GM12878 (cell line): ENCODE data around the gene SPTBN1. TPM values are rescaled to one million over a fixed set of nuclear protein-coding genes. Genes with fewer than 3 reads are reported as not detected.

ENCODE experiments used
- ATAC-seq: fragments of 200-7000 bp; cut with Tn5 transposase; 3 replicates; pipeline ENCODE4 v1.9.1; 2020; ENCODE audit warnings: mild to moderate bottlenecking, moderate library complexity
- BruUV-seq: library from RNA; stranded (reverse); fragments of 400-500 nt; replicated peaks from 2 replicates; lab custom pipeline; 2021; lab: Mats Ljungman, UMichigan
- CTCF ChIA-PET: fragments of 300-600 bp; sonication (Branson Sonifier 250); formaldehyde crosslinking; extraction: SDS; loops from one replicate; lab custom pipeline; 2021; ENCODE audit warnings: inconsistent platforms; lab: Yijun Ruan, JAX
- POLR2A ChIA-PET: fragments of 350-600 bp; formaldehyde crosslinking; extraction: SDS; loops from one replicate; lab custom pipeline; 2021; ENCODE audit warnings: inconsistent platforms; lab: Charles Lee
- RAD21 ChIA-PET: fragments of 300-600 bp; sonication (Branson Sonifier 250); formaldehyde crosslinking; loops from one replicate; lab custom pipeline; 2023; ENCODE audit warnings: antibody characterized with exemption; ENCODE audit not compliant: unreplicated experiment; lab: Charles Lee
- SMC1A ChIA-PET: fragments of 300-600 bp; sonication (Branson Sonifier 250); formaldehyde crosslinking; loops from one replicate; lab custom pipeline; 2023; ENCODE audit not compliant: unreplicated experiment, uncharacterized antibody; lab: Charles Lee
- DNase-seq: peaks from one replicate; pipeline ENCODE4 v3.0.0-alpha.2; 2011; ENCODE audit warnings: low read depth, low spot score
- FAIRE-seq: peaks from 3 replicates; lab custom pipeline; 2011; peaks lifted over from hg19 to GRCh38; lab: Jason Lieb, UNC
- H2AFZ ChIP-seq: 2 replicates; pipeline ENCODE4 v1.6.0; 2011; ENCODE audit warnings: low read depth, low read length, control low read depth; ENCODE audit not compliant: control insufficient read depth
- H3K27ac ChIP-seq: 2 replicates; pipeline ENCODE4 v1.5.1; 2011; ENCODE audit warnings: control low read depth; ENCODE audit not compliant: control insufficient read depth, insufficient read depth
- H3K27me3 ChIP-seq, 2 experiments: replicated peaks in 1 of 2; 2 replicates each; pipeline versions ENCODE4 v1.6.0 to v1.6.1; 2011; ENCODE audit warnings: low read length in 1 of 2; ENCODE audit not compliant: control insufficient read depth in 2 of 2, insufficient read depth in 2 of 2
- H3K36me3 ChIP-seq, 2 experiments: 2 replicates each; pipeline ENCODE4 v1.5.1; 2011; ENCODE audit warnings: low read length in 1 of 2; ENCODE audit not compliant: control insufficient read depth in 2 of 2, insufficient read depth in 2 of 2
- H3K4me1 ChIP-seq: 2 replicates; pipeline ENCODE4 v1.6.1; 2011; ENCODE audit warnings: mild to moderate bottlenecking, low read length, moderate library complexity, mixed read lengths; ENCODE audit not compliant: control insufficient read depth, insufficient read depth
- H3K4me2 ChIP-seq: 2 replicates; pipeline ENCODE4 v1.6.0; 2011; ENCODE audit warnings: control low read depth; ENCODE audit not compliant: control insufficient read depth, insufficient read depth
- H3K4me3 ChIP-seq: fragments of 200-600 bp; sonication (generic); 2 replicates; pipeline ENCODE4 v1.5.1; 2016
- H3K79me2 ChIP-seq: 2 replicates; pipeline ENCODE4 v1.6.0; 2011; ENCODE audit warnings: low read length; ENCODE audit not compliant: control insufficient read depth, insufficient read depth
- H3K9ac ChIP-seq: 2 replicates; pipeline ENCODE4 v1.8.0; 2011; ENCODE audit warnings: low read length, control low read depth, mixed read lengths; ENCODE audit not compliant: control insufficient read depth, insufficient read depth
- H3K9me3 ChIP-seq: replicated peaks from 3 replicates; pipeline ENCODE4 v1.5.1; 2011; ENCODE audit warnings: mild to moderate bottlenecking, low read length; ENCODE audit not compliant: control insufficient read depth, insufficient read depth
- H4K20me1 ChIP-seq: 2 replicates; pipeline ENCODE4 v1.6.0; 2011; ENCODE audit not compliant: control insufficient read depth, insufficient read depth
- CREM ChIP-seq: IDR thresholded peaks from 2 replicates; pipeline ENCODE4 v1.6.1; 2014; ENCODE audit warnings: antibody characterized with exemption, low read depth
- MTA2 ChIP-seq: fragments of 450-650 bp; IDR thresholded peaks from 2 replicates; pipeline ENCODE4 v1.6.1; 2016; ENCODE audit warnings: low read depth, mild to moderate bottlenecking, moderate library complexity
- WGBS: methylation state at CpG from one replicate; pipeline ENCODE4 v1.1.6; 2016; ENCODE audit warnings: low lambda C conversion rate; ENCODE audit not compliant: insufficient replicate concordance, insufficient coverage; ENCODE audit errors: missing lambda C conversion rate; 5-methylcytosine and 5-hydroxymethylcytosine counted together
- in situ Hi-C: fragments of 300-500 bp; cut with MboI; formaldehyde crosslinking; loops from 9 replicates; pipeline ENCODE4 v1.14.3; 2018; ENCODE audit warnings: mixed read lengths
- intact Hi-C: fragments of 100-400 bp; cut with micrococcal nuclease; formaldehyde crosslinking; loops from one replicate; pipeline ENCODE4 v1.14.2; 2022; ENCODE audit not compliant: unreplicated experiment
- polyA plus RNA-seq, 11 experiments: library from polyadenylated mRNA; depleted of rRNA in 4 of 11; unstranded in 6 of 11; stranded (reverse) in 5 of 11; fragments of >200 nt; fragmentation: Nextera tagmentation in 4 of 11; fragmentation: Illumina TruSeq in 1 of 11; extraction: Ambion mirVana in 4 of 11; extraction: Trizol in 1 of 11; gene quantifications; 1 replicate in 1 of 11; 2 replicates in 10 of 11; pipeline versions ENCODE4 v1.2.1 to v1.2.3, GENCODE V29; 2011 to 2016; ENCODE audit warnings: inconsistent platforms in 2 of 11, missing spikeins in 2 of 11, low read depth in 1 of 11
- total RNA-seq, 4 experiments: library from RNA; depleted of rRNA in 3 of 4; stranded (reverse); fragments of >200 nt in 3 of 4; fragmentation: Illumina TruSeq in 1 of 4; extraction: Trizol in 1 of 4; gene quantifications; 2 replicates each; pipeline versions ENCODE4 v1.2.1 to v1.2.3, GENCODE V29; 2013 to 2021
- TF ChIP-seq, protein P1 (sequence below): IDR thresholded peaks from 2 replicates; pipeline ENCODE4 v1.6.1; 2012; ENCODE audit warnings: improper control_type of control experiment, low read depth, low read length; ENCODE audit not compliant: insufficient replicate concordance
- TF ChIP-seq, protein P2 (sequence below): fragments of 450-650 bp; IDR thresholded peaks from 2 replicates; pipeline ENCODE4 v1.6.1; 2017; ENCODE audit warnings: mild to moderate bottlenecking

Gene SPTBN1
- total and polyA plus RNA-seq, 10 of the 15 experiments (the other 5 are each of a cell fraction or from before 2014, with no cell fraction given) = 20.6 to 154 (median 76.7) TPM

DNA sequence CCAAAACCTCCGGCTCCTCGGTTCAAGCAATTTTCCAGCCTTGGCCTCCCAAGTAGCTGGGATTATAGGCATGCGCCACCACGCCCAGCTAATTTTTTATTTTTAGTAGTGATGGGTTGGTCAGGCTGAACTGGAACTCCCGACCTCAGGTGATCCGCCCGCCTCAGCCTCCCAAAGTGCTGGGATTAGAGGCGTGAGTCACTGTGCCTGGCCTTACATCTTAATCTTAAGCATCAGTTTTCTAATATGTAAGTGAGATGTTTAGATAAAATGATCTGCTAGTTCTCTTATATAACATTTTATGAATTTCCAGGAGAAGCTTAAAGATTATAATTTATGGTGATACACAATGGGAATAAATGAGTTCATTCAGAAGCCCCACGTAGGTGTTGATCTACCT is 69.2 kb downstream of the SPTBN1 start:
- Histone ChIP-seq H3K4me2 (no peak overlapping the region), H3K27me3 (no peaks in the 10 kb centered on the region), H3K4me3 (no peak overlapping the region), H2AFZ (no peak overlapping the region), H3K79me2 (no peaks in the 10 kb centered on the region), H3K9me3 (no peaks in the 10 kb centered on the region), H4K20me1 (no peaks in the 10 kb centered on the region), H3K36me3 (no peaks in the 10 kb centered on the region)
- FAIRE-seq = no peak
- intact Hi-C loops (no loop called here), in situ Hi-C loops (loop anchor here (10.0 kb wide), 2 partner anchors 179 to 309 kb away; no protein-coding TSS in a partner anchor)
- ChIA-PET SMC1A (interaction anchor here (0.8 to 9.9 kb wide), 28 partner anchors 11 to 314 kb away, joined by 3 to 125 read pairs (median 17); no protein-coding TSS in a partner anchor), POLR2A (interaction anchor here (1.1 to 3.8 kb wide), 8 partner anchors 28 to 141 kb away, joined by 3 to 43 read pairs (median 4); no protein-coding TSS in a partner anchor), RAD21 (interaction anchor here (1.0 to 8.7 kb wide), 19 partner anchors 11 to 418 kb away, joined by 4 to 157 read pairs (median 15); no protein-coding TSS in a partner anchor), CTCF (interaction anchor here (0.8 to 9.5 kb wide), 20 partner anchors 11 to 418 kb away, joined by 3 to 177 read pairs (median 13); no protein-coding TSS in a partner anchor)
- no peak for ATAC-seq
- no TSS peak for BruUV-seq
- DNase-seq = no peak
- 98% methylated on average over 9 of the region's 9 CpGs for WGBS
- no peak for TF ChIP-seq CREM
- TF ChIP-seq, protein P1, sequence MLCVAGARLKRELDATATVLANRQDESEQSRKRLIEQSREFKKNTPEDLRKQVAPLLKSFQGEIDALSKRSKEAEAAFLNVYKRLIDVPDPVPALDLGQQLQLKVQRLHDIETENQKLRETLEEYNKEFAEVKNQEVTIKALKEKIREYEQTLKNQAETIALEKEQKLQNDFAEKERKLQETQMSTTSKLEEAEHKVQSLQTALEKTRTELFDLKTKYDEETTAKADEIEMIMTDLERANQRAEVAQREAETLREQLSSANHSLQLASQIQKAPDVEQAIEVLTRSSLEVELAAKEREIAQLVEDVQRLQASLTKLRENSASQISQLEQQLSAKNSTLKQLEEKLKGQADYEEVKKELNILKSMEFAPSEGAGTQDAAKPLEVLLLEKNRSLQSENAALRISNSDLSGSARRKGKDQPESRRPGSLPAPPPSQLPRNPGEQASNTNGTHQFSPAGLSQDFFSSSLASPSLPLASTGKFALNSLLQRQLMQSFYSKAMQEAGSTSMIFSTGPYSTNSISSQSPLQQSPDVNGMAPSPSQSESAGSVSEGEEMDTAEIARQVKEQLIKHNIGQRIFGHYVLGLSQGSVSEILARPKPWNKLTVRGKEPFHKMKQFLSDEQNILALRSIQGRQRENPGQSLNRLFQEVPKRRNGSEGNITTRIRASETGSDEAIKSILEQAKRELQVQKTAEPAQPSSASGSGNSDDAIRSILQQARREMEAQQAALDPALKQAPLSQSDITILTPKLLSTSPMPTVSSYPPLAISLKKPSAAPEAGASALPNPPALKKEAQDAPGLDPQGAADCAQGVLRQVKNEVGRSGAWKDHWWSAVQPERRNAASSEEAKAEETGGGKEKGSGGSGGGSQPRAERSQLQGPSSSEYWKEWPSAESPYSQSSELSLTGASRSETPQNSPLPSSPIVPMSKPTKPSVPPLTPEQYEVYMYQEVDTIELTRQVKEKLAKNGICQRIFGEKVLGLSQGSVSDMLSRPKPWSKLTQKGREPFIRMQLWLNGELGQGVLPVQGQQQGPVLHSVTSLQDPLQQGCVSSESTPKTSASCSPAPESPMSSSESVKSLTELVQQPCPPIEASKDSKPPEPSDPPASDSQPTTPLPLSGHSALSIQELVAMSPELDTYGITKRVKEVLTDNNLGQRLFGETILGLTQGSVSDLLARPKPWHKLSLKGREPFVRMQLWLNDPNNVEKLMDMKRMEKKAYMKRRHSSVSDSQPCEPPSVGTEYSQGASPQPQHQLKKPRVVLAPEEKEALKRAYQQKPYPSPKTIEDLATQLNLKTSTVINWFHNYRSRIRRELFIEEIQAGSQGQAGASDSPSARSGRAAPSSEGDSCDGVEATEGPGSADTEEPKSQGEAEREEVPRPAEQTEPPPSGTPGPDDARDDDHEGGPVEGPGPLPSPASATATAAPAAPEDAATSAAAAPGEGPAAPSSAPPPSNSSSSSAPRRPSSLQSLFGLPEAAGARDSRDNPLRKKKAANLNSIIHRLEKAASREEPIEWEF = no peak
- TF ChIP-seq, protein P2, sequence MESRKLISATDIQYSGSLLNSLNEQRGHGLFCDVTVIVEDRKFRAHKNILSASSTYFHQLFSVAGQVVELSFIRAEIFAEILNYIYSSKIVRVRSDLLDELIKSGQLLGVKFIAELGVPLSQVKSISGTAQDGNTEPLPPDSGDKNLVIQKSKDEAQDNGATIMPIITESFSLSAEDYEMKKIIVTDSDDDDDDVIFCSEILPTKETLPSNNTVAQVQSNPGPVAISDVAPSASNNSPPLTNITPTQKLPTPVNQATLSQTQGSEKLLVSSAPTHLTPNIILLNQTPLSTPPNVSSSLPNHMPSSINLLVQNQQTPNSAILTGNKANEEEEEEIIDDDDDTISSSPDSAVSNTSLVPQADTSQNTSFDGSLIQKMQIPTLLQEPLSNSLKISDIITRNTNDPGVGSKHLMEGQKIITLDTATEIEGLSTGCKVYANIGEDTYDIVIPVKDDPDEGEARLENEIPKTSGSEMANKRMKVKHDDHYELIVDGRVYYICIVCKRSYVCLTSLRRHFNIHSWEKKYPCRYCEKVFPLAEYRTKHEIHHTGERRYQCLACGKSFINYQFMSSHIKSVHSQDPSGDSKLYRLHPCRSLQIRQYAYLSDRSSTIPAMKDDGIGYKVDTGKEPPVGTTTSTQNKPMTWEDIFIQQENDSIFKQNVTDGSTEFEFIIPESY = no peak
- TF ChIP-seq MTA2 = no peak
- TF ChIP-seq, all 136 proteins: peak for 0
- H3K27ac ChIP-seq = no peak overlapping the region
- no peak overlapping the region for H3K9ac ChIP-seq
- H3K4me1 ChIP-seq = peaks cover 18% of the 10 kb centered on the region
